HEK293 (cell line): Measurements from ENCODE around the gene CTAGE1.
"Not testable (repeated sequence)": the region's sequence is repeated elsewhere in the genome, so short reads cannot be mapped to it uniquely, and the experiment has no call there.

Source experiments
- CTCF ChIP-seq: fragments of 450-650 bp; formaldehyde crosslinking; IDR thresholded peaks from 2 replicates; pipeline ENCODE4 v1.5.1; 2016; ENCODE audit warnings: missing biosample characterization, missing genetic modification characterization
- KLF16 ChIP-seq: fragments of 450-650 bp; formaldehyde crosslinking; IDR thresholded peaks from 2 replicates; pipeline ENCODE4 v1.5.1; 2017; ENCODE audit warnings: missing biosample characterization, missing genetic modification characterization
- PATZ1 ChIP-seq: fragments of 450-650 bp; formaldehyde crosslinking; IDR thresholded peaks from 2 replicates; pipeline ENCODE4 v1.5.1; 2016; ENCODE audit warnings: missing biosample characterization, missing genetic modification characterization
- SP2 ChIP-seq: fragments of 450-650 bp; formaldehyde crosslinking; IDR thresholded peaks from 2 replicates; pipeline ENCODE4 v1.5.1; 2016; ENCODE audit warnings: missing biosample characterization, missing genetic modification characterization
- YY1 ChIP-seq: fragments of 450-650 bp; formaldehyde crosslinking; IDR thresholded peaks from 2 replicates; pipeline ENCODE4 v1.5.1; 2018; ENCODE audit warnings: missing biosample characterization, missing genetic modification characterization
- ZBTB8A ChIP-seq: fragments of 450-650 bp; formaldehyde crosslinking; IDR thresholded peaks from 2 replicates; pipeline ENCODE4 v1.5.1; 2016; ENCODE audit warnings: missing biosample characterization, missing genetic modification characterization
- ZNF239 ChIP-seq: fragments of 450-650 bp; formaldehyde crosslinking; IDR thresholded peaks from 2 replicates; pipeline ENCODE4 v1.5.1; 2016; ENCODE audit warnings: missing biosample characterization, missing genetic modification characterization
- ZNF274 ChIP-seq, 2 experiments: fragments of 200-500 bp in 1 of 2; fragments of 450-650 bp in 1 of 2; sonication (Bioruptor generic) in 1 of 2; formaldehyde crosslinking in 1 of 2; IDR thresholded peaks; 2 replicates each; pipeline versions ENCODE4 v1.5.1 to v1.6.1; 2014 to 2016; ENCODE audit warnings: borderline replicate concordance in 1 of 2, inconsistent platforms in 1 of 2, low read length in 1 of 2, missing biosample characterization in 1 of 2, missing genetic modification characterization in 1 of 2
- ZNF335 ChIP-seq: fragments of 450-650 bp; formaldehyde crosslinking; conservative IDR thresholded peaks from 2 replicates; pipeline ENCODE4 v1.5.1; 2016; ENCODE audit warnings: missing biosample characterization, missing genetic modification characterization
- ZNF621 ChIP-seq: fragments of 450-650 bp; formaldehyde crosslinking; IDR thresholded peaks from 2 replicates; pipeline ENCODE4 v1.5.1; 2017; ENCODE audit warnings: missing biosample characterization, missing genetic modification characterization
- ZNF785 ChIP-seq: fragments of 450-650 bp; formaldehyde crosslinking; IDR thresholded peaks from 2 replicates; pipeline ENCODE4 v1.5.1; 2016; ENCODE audit warnings: missing biosample characterization, missing genetic modification characterization
- TF ChIP-seq, protein P1 (sequence below): fragments of 450-650 bp; formaldehyde crosslinking; IDR thresholded peaks from 2 replicates; pipeline ENCODE4 v1.5.1; 2016; ENCODE audit warnings: missing biosample characterization, missing genetic modification characterization
- TF ChIP-seq, protein P2 (sequence below): fragments of 450-650 bp; formaldehyde crosslinking; IDR thresholded peaks from 2 replicates; pipeline ENCODE4 v1.5.1; 2016; ENCODE audit warnings: missing biosample characterization, missing genetic modification characterization
- TF ChIP-seq, protein P3 (sequence below): fragments of 450-650 bp; formaldehyde crosslinking; IDR thresholded peaks from 2 replicates; pipeline ENCODE4 v1.5.0; 2017; ENCODE audit warnings: missing biosample characterization, missing genetic modification characterization, borderline replicate concordance

DNA sequence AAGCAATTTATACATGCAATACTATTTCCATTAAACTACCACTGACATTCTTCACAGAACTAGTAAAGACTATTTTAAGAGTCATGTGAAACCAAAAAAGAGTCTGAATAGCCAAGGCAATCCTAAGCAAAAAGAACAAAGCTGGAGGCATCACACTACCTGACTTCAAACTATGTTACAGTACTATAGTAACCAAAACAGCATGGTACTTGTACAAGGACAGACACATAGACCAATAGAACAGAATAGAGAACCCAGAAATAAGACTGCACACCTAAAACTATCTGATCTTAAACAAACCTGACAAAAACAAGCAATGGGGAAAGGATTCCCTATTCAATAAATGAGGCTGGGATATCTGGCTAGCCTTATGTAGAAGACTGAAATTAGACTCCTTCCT, 32.0 kb upstream of the CTAGE1 start:
- not testable (repeated sequence) for TF ChIP-seq KLF16 (tag by site-specific recombination); ZNF274 (IDR thresholded peaks at IDR 0.05; ENCODE audit: low read length); ZNF274 (tag by site-specific recombination; IDR thresholded peaks at IDR 0.05; ENCODE audit: borderline replicate concordance); PATZ1 (tag by site-specific recombination); YY1 (tag by site-specific recombination); ZNF239; ZNF621 (tag by site-specific recombination); ZNF335 (tag by site-specific recombination); SP2 (tag by site-specific recombination); ZNF785 (tag by site-specific recombination); CTCF (tag by site-specific recombination); ZBTB8A
- TF ChIP-seq, protein P1, sequence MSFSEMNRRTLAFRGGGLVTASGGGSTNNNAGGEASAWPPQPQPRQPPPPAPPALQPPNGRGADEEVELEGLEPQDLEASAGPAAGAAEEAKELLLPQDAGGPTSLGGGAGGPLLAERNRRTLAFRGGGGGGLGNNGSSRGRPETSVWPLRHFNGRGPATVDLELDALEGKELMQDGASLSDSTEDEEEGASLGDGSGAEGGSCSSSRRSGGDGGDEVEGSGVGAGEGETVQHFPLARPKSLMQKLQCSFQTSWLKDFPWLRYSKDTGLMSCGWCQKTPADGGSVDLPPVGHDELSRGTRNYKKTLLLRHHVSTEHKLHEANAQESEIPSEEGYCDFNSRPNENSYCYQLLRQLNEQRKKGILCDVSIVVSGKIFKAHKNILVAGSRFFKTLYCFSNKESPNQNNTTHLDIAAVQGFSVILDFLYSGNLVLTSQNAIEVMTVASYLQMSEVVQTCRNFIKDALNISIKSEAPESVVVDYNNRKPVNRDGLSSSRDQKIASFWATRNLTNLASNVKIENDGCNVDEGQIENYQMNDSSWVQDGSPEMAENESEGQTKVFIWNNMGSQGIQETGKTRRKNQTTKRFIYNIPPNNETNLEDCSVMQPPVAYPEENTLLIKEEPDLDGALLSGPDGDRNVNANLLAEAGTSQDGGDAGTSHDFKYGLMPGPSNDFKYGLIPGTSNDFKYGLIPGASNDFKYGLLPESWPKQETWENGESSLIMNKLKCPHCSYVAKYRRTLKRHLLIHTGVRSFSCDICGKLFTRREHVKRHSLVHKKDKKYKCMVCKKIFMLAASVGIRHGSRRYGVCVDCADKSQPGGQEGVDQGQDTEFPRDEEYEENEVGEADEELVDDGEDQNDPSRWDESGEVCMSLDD (tag by site-specific recombination): not testable (repeated sequence)
- TF ChIP-seq, protein P2, sequence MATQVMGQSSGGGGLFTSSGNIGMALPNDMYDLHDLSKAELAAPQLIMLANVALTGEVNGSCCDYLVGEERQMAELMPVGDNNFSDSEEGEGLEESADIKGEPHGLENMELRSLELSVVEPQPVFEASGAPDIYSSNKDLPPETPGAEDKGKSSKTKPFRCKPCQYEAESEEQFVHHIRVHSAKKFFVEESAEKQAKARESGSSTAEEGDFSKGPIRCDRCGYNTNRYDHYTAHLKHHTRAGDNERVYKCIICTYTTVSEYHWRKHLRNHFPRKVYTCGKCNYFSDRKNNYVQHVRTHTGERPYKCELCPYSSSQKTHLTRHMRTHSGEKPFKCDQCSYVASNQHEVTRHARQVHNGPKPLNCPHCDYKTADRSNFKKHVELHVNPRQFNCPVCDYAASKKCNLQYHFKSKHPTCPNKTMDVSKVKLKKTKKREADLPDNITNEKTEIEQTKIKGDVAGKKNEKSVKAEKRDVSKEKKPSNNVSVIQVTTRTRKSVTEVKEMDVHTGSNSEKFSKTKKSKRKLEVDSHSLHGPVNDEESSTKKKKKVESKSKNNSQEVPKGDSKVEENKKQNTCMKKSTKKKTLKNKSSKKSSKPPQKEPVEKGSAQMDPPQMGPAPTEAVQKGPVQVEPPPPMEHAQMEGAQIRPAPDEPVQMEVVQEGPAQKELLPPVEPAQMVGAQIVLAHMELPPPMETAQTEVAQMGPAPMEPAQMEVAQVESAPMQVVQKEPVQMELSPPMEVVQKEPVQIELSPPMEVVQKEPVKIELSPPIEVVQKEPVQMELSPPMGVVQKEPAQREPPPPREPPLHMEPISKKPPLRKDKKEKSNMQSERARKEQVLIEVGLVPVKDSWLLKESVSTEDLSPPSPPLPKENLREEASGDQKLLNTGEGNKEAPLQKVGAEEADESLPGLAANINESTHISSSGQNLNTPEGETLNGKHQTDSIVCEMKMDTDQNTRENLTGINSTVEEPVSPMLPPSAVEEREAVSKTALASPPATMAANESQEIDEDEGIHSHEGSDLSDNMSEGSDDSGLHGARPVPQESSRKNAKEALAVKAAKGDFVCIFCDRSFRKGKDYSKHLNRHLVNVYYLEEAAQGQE (tag by site-specific recombination): not testable (repeated sequence)
- TF ChIP-seq, protein P3, sequence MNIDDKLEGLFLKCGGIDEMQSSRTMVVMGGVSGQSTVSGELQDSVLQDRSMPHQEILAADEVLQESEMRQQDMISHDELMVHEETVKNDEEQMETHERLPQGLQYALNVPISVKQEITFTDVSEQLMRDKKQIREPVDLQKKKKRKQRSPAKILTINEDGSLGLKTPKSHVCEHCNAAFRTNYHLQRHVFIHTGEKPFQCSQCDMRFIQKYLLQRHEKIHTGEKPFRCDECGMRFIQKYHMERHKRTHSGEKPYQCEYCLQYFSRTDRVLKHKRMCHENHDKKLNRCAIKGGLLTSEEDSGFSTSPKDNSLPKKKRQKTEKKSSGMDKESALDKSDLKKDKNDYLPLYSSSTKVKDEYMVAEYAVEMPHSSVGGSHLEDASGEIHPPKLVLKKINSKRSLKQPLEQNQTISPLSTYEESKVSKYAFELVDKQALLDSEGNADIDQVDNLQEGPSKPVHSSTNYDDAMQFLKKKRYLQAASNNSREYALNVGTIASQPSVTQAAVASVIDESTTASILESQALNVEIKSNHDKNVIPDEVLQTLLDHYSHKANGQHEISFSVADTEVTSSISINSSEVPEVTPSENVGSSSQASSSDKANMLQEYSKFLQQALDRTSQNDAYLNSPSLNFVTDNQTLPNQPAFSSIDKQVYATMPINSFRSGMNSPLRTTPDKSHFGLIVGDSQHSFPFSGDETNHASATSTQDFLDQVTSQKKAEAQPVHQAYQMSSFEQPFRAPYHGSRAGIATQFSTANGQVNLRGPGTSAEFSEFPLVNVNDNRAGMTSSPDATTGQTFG: not testable (repeated sequence)
